Neutrophil (primary cell): ENCODE data around the gene IDH3A.
A peak's percentile ranks its signal among the peaks of the same experiment; 100 is the strongest.

ENCODE experiments used
- H3K27ac ChIP-seq: fragments of 200-600 bp; sonication (generic); 2 replicates; pipeline ENCODE4 v1.5.1; 2016; ENCODE audit warnings: mild to moderate bottlenecking, moderate library complexity
- H3K27me3 ChIP-seq: fragments of 200-600 bp; sonication (generic); 2 replicates; pipeline ENCODE4 v1.6.0; 2016; ENCODE audit warnings: mild to moderate bottlenecking
- H3K36me3 ChIP-seq: fragments of 200-600 bp; sonication (generic); 2 replicates; pipeline ENCODE4 v1.5.1; 2017
- H3K4me1 ChIP-seq, 2 experiments: fragments of 200-600 bp in 1 of 2; sonication (generic) in 1 of 2; 1 replicate in 1 of 2; 2 replicates in 1 of 2; pipeline versions ENCODE4 v1.5.1 to v1.6.1; 2013 to 2016; ENCODE audit warnings: low read depth in 1 of 2, low read length in 1 of 2, mild to moderate bottlenecking in 1 of 2, moderate library complexity in 1 of 2; ENCODE audit not compliant: control insufficient read depth in 1 of 2, insufficient read depth in 1 of 2
- H3K4me3 ChIP-seq, 2 experiments: fragments of 200-600 bp in 1 of 2; sonication (generic) in 1 of 2; 1 replicate in 1 of 2; 2 replicates in 1 of 2; pipeline ENCODE4 v1.5.1; 2013 to 2016; ENCODE audit warnings: low read depth in 1 of 2, low read length in 1 of 2, mild to moderate bottlenecking in 1 of 2, moderate library complexity in 1 of 2
- H3K9me3 ChIP-seq: fragments of 200-600 bp; sonication (generic); 2 replicates; pipeline ENCODE4 v1.5.1; 2016
- TF ChIP-seq, protein P1 (sequence below): fragments of 200-600 bp; sonication (generic); IDR thresholded peaks from 2 replicates; pipeline ENCODE4 v1.5.1; 2016; ENCODE audit warnings: antibody characterized with exemption

IDH3A gene

GRCh38 chr15:78140292-78140691 is 8.9 kb upstream of the IDH3A start:
- H3K9me3 ChIP-seq, result no peaks in the 10 kb centered on the region

DNA sequence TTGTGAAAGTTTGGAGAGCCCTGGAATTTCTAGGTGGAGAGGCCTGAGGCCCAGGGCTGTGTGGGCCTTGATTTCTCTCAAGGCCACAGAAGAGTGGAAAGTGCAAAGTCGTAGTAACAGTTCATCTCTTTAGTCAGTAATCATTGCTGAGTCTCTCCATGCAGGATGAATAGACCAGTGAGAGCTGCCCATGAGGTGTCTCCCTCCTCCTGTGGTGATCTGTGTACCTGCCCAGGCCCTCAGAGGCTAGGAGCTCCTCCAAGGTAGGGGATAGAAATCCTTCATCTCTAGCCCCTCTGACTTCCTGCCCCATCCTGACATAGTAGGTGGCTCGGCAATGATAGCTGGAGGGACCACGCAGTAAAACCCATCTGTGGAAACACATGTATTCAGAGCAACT is 6.8 kb upstream of the IDH3A start:
- Histone ChIP-seq H3K27ac (no peak overlapping the region), H3K9me3 (no peaks in the 10 kb centered on the region), H3K4me3 (no peak overlapping the region), H3K4me1 (no peaks in the 10 kb centered on the region), H3K36me3 (no peaks in the 10 kb centered on the region), H3K27me3 (no peaks in the 10 kb centered on the region)
- TF ChIP-seq, protein P1, sequence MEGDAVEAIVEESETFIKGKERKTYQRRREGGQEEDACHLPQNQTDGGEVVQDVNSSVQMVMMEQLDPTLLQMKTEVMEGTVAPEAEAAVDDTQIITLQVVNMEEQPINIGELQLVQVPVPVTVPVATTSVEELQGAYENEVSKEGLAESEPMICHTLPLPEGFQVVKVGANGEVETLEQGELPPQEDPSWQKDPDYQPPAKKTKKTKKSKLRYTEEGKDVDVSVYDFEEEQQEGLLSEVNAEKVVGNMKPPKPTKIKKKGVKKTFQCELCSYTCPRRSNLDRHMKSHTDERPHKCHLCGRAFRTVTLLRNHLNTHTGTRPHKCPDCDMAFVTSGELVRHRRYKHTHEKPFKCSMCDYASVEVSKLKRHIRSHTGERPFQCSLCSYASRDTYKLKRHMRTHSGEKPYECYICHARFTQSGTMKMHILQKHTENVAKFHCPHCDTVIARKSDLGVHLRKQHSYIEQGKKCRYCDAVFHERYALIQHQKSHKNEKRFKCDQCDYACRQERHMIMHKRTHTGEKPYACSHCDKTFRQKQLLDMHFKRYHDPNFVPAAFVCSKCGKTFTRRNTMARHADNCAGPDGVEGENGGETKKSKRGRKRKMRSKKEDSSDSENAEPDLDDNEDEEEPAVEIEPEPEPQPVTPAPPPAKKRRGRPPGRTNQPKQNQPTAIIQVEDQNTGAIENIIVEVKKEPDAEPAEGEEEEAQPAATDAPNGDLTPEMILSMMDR, result no peak

More at GRCh38 chr15:78140292-78140691, 8.9 kb upstream of the IDH3A start:
- TF ChIP-seq, protein P1, result no peak
- Histone ChIP-seq H3K27ac (no peak overlapping the region), H3K27me3 (no peaks in the 10 kb centered on the region), H3K4me1 (no peaks in the 10 kb centered on the region), H3K36me3 (no peaks in the 10 kb centered on the region), H3K4me3 (no peak overlapping the region)

GRCh38 chr15:78146425-78147154 is 2.6 kb upstream of the IDH3A start:
- Histone ChIP-seq H3K9me3 (no peaks in the 10 kb centered on the region), H3K4me3 (no peak overlapping the region), H3K27me3 (peaks cover 5% of the 10 kb centered on the region), H3K36me3 (no peaks in the 10 kb centered on the region), H3K27ac (no peak overlapping the region), H3K4me1 (peaks cover 13 to 21% of the 10 kb centered on the region in 2 experiments)
- TF ChIP-seq, protein P1, result no peak

- Histone ChIP-seq H3K36me3 (no peaks in the 10 kb centered on the region), H3K27me3 (peaks cover 5% of the 10 kb centered on the region), H3K9me3 (no peaks in the 10 kb centered on the region), H3K27ac (peak overlapping the region; percentile 71), H3K4me1 (peaks cover 13 to 21% of the 10 kb centered on the region in 2 experiments), H3K4me3 (no peak overlapping the region)
- TF ChIP-seq, protein P1, result no peak
Observed at GRCh38 chr15:78147566-78147965, 1.6 kb upstream of the IDH3A start.

- Histone ChIP-seq H3K36me3 (no peaks in the 10 kb centered on the region), H3K27ac (peak overlapping the region; percentile 71), H3K27me3 (peaks cover 5% of the 10 kb centered on the region), H3K4me3 (peak overlapping the region; percentile 81 to 82), H3K9me3 (no peaks in the 10 kb centered on the region), H3K4me1 (peaks cover 13 to 21% of the 10 kb centered on the region in 2 experiments)
- TF ChIP-seq, protein P1, result no peak
Observed at GRCh38 chr15:78148392-78149067, 632 bp upstream of the IDH3A start.
